ENCODE results near the gene MIP.
"Not testable (repeated sequence)": the region's sequence is repeated elsewhere in the genome, so short reads cannot be mapped to it uniquely, and the experiment has no call there.

MIP gene

DNA sequence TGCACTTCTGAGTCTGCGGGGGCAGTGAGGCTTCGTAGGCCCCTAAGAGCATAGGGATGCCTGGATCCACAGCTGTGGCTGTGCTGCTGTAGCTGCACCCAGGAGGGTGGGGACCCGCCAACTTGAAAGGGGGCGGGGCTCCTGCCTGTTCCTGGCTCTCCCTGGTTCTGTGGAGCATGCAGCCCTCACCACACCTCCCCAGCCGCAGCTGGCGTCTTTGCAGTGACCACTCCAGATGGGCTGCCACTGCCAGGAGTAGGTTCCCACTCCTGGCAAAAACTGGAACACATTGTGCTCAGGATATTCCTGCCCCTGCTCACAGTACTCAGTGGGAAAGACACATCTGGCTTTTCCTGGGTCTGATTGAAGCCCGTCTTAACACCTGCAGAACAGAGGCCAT is 41.1 kb downstream of the MIP start:
- H3K4me3 ChIP-seq (ENCODE audit: low read depth, low read length): no peak overlapping the region
- TF ChIP-seq, protein P1, sequence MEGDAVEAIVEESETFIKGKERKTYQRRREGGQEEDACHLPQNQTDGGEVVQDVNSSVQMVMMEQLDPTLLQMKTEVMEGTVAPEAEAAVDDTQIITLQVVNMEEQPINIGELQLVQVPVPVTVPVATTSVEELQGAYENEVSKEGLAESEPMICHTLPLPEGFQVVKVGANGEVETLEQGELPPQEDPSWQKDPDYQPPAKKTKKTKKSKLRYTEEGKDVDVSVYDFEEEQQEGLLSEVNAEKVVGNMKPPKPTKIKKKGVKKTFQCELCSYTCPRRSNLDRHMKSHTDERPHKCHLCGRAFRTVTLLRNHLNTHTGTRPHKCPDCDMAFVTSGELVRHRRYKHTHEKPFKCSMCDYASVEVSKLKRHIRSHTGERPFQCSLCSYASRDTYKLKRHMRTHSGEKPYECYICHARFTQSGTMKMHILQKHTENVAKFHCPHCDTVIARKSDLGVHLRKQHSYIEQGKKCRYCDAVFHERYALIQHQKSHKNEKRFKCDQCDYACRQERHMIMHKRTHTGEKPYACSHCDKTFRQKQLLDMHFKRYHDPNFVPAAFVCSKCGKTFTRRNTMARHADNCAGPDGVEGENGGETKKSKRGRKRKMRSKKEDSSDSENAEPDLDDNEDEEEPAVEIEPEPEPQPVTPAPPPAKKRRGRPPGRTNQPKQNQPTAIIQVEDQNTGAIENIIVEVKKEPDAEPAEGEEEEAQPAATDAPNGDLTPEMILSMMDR (IDR thresholded peaks at IDR 0.05; ENCODE audit: low read depth, low read length, missing control alignments): no peak
- DNase-seq (ENCODE audit: low read depth): no peak

DNA sequence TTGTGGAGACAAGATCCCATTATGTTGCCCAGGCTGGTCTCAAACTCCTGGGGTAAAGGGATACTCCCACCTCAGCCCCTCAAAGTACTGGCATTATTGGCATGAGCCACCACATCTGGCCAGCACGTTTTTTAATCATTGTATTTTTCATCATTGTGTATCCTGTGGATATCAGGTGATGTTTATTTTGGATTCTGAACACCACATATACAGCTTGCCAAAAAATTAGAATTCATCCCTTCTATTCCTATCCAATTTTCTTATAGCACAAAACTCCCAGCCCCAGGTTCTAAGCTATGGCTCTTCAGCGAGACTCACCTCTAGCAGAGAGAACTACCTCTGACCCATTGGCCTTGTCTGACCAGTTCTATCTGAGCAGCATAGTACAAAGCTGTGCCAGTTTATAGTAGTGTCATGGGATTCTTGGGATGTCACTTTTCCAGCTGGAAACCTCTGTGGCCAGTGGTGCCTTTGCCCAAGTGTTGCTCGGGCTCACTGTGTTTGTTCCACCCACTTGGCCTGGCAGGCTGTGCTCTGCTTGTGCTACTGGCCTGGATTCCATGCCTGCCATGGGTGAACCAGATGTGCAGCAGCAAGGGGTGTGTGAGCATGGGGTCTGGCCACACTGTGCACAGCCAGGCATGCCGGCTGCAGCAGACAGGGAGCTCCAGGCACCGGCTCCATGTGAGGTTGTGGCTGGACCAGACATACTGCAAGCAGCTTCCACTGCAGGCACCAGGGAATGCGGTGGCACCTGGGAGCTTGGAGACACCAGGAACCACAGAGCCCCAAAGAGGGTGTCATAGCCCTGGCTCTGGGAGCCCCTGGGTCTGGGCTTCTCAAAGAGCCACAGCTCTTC is 42.4 kb downstream of the MIP start:
- DNase-seq (ENCODE audit: low read depth): no peak
- TF ChIP-seq, protein P1 (IDR thresholded peaks at IDR 0.05; ENCODE audit: low read depth, low read length, missing control alignments): no peak
- no peak overlapping the region for H3K4me3 ChIP-seq (ENCODE audit: low read depth, low read length)

DNA sequence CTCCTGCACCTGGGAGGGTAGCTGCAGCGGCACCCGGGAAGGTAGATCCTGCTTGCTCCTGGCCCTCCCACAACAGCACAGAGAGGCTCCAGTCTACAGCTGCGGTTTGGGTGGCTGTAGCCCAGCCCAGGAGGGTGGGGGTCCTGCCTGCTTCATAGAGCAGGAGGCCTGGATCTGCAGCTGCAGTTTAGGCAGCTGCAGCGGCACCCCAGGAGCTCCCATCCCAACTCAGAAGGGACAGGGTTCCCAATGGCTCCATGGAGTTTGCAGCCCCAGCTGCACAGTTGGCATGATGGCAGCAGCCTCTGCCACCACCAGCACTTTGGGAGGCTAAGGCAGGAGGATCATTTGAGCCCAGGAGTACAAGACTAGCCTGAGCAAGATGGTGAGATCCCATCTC is 43.7 kb downstream of the MIP start:
- no peak for DNase-seq (ENCODE audit: low read depth)
- no peak overlapping the region for H3K4me3 ChIP-seq (ENCODE audit: low read depth, low read length)
- TF ChIP-seq, protein P1 (IDR thresholded peaks at IDR 0.05; ENCODE audit: low read depth, low read length, missing control alignments): no peak

DNA sequence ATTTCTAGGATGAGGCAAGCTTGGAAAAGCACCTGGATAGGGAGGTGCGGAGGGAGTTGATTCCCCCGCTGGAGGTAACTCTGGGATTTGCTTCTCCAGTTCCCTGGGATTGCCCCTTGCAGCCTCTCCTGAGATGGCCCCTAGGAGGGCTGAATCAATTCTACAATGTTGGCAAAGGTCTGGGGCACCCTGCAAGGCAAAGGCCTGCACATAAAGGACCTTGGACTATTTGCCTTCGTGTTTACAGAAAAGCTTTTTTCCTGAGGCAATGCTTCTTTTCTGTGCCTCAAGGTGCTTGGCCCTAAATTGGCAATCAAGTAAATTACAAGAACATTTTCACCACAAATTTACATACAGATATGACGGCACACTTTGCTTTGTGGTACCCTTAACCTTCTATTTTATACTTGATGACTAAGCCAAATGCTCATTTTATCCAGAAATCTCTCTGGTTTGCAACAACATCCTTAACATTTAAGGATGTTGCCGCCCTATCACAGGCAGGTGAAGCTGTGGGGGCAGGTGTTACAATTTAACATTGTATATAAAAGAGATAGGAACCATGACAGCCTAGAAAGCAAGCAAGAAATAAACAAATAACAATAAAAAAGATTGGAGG is 45.5 kb downstream of the MIP start:
- no peak for DNase-seq (ENCODE audit: low read depth)
- TF ChIP-seq, protein P1 (IDR thresholded peaks at IDR 0.05; ENCODE audit: low read depth, low read length, missing control alignments): no peak
- H3K4me3 ChIP-seq (ENCODE audit: low read depth, low read length): no peak overlapping the region

DNA sequence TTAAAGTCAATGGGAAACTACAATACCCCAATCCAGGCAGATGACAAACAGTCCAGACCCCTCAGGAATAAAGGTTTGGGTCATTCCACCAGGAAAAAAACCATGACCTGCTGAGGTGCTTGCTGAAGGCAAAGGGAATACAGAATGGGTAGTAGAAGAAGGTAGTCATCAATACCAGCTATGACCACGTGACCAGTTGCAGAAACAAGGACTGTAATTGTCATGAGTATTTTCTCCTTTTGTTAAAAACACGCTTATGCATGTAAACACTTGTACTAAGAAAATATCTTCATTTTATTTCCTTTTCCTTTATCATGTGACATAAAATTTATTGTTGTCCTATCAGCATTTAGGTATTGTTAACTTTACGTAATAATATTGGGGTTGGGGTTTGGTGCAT is 50.2 kb downstream of the MIP start:
- DNase-seq (ENCODE audit: low read depth); H3K4me3 ChIP-seq (ENCODE audit: low read depth, low read length): not testable (repeated sequence)

DNA sequence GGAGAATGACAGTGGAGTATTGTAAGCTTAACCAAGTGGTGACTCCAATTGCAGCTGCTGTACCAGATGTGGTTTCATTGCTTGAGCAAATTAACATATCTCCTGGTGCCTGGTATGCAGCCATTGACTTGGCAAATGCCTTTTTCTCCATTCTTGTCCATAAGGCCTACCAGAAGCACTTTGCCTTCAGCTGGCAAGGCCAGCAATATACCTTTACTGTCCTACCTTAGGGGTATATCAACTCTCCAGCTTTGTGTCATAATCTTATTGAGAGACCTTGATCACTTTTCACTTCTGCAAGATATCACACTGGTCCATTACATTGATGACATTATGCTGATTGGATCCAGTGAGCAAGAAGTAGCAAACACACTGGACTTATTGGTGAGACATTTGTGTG is 52.8 kb downstream of the MIP start:
- not testable (repeated sequence) for DNase-seq (ENCODE audit: low read depth); H3K4me3 ChIP-seq (ENCODE audit: low read depth, low read length)

DNA sequence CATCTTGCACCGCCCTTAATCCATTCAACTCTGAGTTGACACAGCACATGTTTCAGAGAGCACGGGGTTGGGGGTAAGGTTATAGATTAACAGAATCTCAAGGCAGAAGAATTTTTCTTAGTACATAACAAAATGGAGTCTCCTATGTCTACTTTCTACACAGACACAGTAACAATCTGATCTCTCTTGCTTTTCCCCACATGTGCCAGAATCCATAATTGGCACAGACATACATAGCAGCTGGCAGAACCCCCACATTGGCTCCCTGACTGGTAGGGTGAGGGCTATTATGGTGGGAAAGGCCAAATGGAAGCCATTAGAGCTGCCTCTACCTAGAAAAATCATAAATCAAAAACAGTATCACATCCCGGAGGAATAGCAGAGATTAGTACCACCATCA is 53.3 kb downstream of the MIP start:
- not testable (repeated sequence) for DNase-seq (ENCODE audit: low read depth); H3K4me3 ChIP-seq (ENCODE audit: low read depth, low read length)

Measured in GM12864 (cell line).